NCI-H82 treated with DMSO at 0.1 percent for 48 hours (cell line): ENCODE measurements around the gene RBM23.
"Not testable (repeated sequence)": the region's sequence is repeated elsewhere in the genome, so short reads cannot be mapped to it uniquely, and the experiment has no call there.

Experiments
- DNase-seq: peaks from one replicate; lab custom pipeline; 2025; ENCODE audit not compliant: unreplicated experiment; lab: John Stamatoyannopoulos, UW

The RBM23 gene

GRCh38 chr14:22918804-22919600 lies at the start of gene RBM23:
Gene RBM23, minus strand, starts transcription at chr14:22919149.
- DNase-seq: peak; percentile 99

DNA sequence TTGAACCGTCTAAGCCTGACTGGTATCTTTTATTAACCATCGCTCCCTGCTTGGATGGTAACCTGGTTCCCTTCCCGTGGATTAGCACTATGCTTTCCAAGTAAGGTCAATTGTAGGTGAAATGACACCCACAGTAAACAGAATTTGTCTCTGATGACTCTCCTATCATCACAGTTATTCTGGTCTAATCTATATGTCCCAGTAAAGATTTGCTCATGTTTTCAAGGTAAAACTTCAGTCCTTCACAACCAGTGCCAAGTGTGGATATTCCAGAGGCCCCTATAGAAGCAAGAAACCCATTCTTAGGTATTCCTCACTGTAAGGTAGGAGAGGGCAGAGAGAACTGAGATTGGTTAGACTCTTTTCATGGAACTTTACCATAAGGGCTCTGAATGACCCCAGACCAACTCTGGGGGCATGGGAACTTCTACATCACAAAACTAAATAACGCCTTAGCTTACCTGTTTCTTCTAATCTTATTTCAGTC lies 47.9 kb upstream of the RBM23 start:
- DNase-seq: no peak

DNA sequence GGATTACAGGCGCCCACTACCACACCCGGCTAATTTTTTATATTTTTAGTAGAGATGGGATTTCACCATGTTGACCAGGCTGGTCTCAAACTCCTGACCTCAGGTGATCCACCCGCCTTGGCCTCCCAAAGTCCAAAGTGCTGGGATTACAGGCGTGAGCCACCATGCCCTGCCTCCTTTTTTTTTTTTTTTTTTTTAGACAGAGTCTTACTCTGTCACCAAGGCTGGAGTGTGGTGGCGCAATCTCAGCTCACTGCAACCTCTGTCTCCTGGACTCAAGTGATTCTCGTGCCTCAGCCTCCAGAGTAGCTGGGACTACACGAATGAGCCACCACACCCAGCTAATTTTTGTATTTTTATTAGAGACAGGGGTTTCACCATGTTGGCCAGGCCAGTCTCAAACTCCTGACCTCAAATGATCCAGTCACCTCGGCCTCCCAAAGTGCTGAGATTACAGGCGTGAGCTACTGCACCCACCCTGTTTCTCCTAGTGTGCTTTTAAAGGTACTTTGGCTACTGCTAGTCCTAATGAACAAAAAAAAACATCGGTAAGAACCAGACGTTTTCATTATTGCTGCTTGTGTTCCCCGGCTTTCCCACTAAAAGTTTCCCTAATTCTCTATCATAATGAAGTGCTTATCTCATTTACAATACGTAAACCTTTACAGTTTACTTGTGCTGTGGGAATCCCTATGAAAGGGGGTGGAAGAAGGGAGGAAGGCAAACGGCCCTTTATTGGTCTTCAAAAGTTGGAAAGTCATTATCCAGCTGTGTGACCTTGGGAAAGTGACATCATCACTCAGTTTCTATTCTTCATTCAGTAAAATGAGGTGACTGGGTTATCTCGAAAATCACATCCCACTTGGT lies 47.2 kb upstream of the RBM23 start:
- DNase-seq: not testable (repeated sequence)

GRCh38 chr14:22962061-22962676 lies 43.2 kb upstream of the RBM23 start:
- DNase-seq: no peak

- DNase-seq: no peak
Measured at GRCh38 chr14:22955702-22956569, 37.0 kb upstream of the RBM23 start.

- DNase-seq: no peak
Measured at GRCh38 chr14:22952418-22952817, 33.5 kb upstream of the RBM23 start.

GRCh38 chr14:22951795-22952194 lies 32.8 kb upstream of the RBM23 start:
- not testable (repeated sequence) for DNase-seq

- DNase-seq: no peak
Measured at GRCh38 chr14:22945642-22946041, 26.7 kb upstream of the RBM23 start.

GRCh38 chr14:22939684-22940083 lies 20.7 kb upstream of the RBM23 start:
- DNase-seq: no peak

- DNase-seq: no peak
Measured at GRCh38 chr14:22935156-22935555, 16.2 kb upstream of the RBM23 start.

GRCh38 chr14:22932146-22932545 lies 13.2 kb upstream of the RBM23 start:
- DNase-seq: no peak

DNA sequence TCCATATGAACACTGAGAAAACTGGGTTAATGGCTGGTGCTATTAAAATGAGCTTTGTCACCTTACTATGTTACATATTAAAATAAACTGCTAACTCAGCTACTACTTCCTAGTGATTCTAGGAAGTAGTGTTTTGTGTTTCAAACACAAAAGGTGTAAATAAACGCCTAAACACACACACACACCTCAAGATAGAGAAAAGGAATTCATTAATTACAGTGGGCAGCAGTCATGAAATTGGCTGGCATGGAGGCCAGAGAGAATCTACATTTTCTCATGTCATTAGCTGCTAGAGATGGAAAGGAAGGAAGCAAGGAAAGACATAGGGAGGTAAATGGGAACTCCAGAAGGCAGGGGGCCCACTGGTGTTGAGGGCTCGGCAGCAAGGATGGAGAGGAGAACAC lies 11.0 kb upstream of the RBM23 start:
- DNase-seq: no peak

GRCh38 chr14:22929104-22929960 lies 10.4 kb upstream of the RBM23 start, which contains the start of gene PRMT5:
Gene PRMT5, minus strand, starts transcription at chr14:22929376. Its CDS starts 15 bp downstream, at chr14:22929361.
- DNase-seq: peak; percentile 98

- no peak for DNase-seq
Measured at GRCh38 chr14:22928237-22929103, 9.5 kb upstream of the RBM23 start.

DNA sequence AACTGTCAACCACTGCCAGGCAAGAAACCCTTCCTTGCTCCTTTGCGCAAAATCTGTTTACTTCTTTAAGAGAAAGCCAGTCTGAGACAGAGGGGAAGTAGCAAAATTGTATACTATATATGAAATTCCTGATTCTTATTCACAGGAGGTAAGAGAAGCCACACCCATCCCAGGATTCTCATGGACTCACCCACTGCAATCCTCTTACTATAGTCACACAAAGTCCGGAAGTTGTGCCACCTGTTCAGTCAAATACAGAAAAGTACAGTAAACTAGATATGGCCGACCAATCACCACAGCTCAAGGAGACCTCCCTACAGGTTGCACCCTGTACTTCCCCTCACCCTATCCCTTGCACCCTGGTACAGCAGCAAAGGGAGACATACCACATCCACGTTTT lies 7.4 kb upstream of the RBM23 start:
- no peak for DNase-seq

DNA sequence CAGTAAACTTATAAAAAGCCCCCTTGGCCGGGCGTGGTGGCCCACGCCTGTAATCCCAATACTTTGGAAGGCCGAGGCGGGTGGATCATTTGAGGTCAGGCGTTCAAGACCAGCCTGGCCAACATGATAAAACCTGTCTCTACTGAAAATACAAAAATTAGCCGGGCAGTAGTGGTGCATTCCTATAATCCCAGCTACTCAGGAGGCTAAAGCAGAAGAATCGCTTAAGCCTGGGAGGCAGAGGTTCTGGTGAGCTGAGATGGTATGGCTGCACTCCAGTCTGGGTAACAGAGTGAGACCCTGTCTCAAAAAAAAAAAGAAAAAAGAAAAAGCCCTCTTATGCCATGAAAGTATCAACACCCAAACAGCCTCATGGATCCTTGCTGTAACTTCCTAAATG lies 6.6 kb upstream of the RBM23 start:
- DNase-seq: no peak

- no peak for DNase-seq
Measured at GRCh38 chr14:22923746-22924145, 4.8 kb upstream of the RBM23 start.

DNA sequence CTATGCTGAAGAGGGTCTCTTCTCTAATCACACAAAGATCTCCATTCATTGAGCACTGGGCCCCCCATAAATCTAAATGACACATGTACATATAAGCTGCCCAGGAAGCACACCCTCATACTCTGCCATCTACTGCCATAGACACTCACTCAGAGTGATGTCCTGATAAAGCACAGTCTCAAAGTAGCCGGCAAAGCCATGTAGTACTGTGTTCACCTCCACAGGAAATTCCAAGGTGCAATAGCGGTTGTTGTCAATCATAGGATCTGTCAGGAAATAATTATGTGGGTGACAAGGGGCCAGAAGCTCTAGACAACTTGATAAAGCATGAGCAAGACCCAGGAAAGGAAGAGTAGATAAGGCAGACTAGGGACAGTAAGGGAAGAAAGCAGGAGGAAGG lies 3.3 kb upstream of the RBM23 start:
- DNase-seq: no peak

DNA sequence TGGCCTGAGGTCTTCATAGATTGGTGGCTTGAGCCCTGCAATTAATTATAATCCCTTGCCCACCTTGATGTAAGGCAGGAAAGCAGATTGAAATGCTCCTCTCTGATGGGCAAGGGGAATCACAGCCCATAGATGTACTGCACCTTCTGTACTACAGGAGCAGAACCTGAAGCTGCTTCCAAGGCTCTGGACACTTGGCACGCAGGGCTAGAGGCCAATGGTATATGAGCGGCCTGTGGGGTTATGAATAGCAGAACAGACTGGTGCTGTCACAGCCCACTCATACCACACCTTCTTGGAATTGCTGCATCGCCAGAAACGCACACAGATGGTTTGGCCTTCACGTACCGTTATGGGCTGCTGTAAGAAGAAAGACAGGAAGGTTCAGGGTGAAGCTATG lies 1.7 kb upstream of the RBM23 start:
- DNase-seq: no peak
